HL-60 (cell line): Measurements from ENCODE around the gene ZNRF1.

ENCODE experiments used
- CTCF ChIP-seq: IDR thresholded peaks from one replicate; pipeline ENCODE4 v1.5.1; 2011; ENCODE audit warnings: low read length, control low read depth, inconsistent platforms; ENCODE audit not compliant: insufficient read depth
- GABPA ChIP-seq: IDR thresholded peaks from 2 replicates; pipeline ENCODE4 v1.6.1; 2012; ENCODE audit warnings: low read depth
- POLR2AphosphoS5 ChIP-seq: IDR thresholded peaks from 2 replicates; pipeline ENCODE4 v1.6.1; 2012; ENCODE audit warnings: low read depth
- REST ChIP-seq: IDR thresholded peaks from 2 replicates; pipeline ENCODE4 v1.6.1; 2012; ENCODE audit warnings: low read depth; ENCODE audit not compliant: insufficient replicate concordance

DNA sequence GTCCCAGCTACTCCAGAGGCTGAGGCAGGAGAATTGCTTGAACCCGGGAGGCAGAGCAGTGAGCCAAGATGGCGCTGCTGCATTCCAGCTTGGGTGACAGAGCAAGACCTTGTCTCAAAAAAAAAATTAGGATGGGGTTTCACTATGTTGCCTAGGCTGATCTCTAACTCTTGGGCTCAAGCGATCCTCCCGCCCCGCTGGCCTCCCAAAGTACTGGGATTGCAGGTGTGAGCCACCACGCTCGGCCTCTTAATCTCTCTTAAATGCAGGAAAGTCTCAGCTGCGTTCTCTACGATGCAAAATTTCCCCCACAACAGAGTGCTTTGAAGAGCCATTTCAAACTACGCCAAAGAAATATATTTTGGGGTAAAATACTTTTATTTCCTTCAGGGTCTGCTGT is 8.0 kb upstream of the ZNRF1 start:
- TF ChIP-seq CTCF: no peak
- TF ChIP-seq GABPA: no peak
- no peak for TF ChIP-seq POLR2AphosphoS5
- no peak for TF ChIP-seq REST
